ENCODE data around the gene STARD7. TPM values are rescaled to one million over a fixed set of nuclear protein-coding genes. Genes with fewer than 3 reads are reported as not detected.

The STARD7 gene
- total RNA-seq, 1 donor from 2014 or later = 80.2 TPM

GRCh38 chr2:96152304-96153161 is 56.1 kb downstream of the STARD7 start:
- no peak overlapping the region for H3K4me3 Mint-ChIP-seq (ENCODE audit: unreplicated experiment)

GRCh38 chr2:96151595-96152303 is 56.9 kb downstream of the STARD7 start:
- no peak overlapping the region for H3K4me3 Mint-ChIP-seq (ENCODE audit: unreplicated experiment)
- no peaks in the 10 kb centered on the region for H3K27me3 Mint-ChIP-seq (ENCODE audit: unreplicated experiment)
- TF ChIP-seq CTCF (IDR thresholded peaks at IDR 0.05) = no peak
- no peak overlapping the region for H3K27ac Mint-ChIP-seq (ENCODE audit: unreplicated experiment)
- no peaks in the 10 kb centered on the region for H3K4me1 Mint-ChIP-seq (ENCODE audit: unreplicated experiment)
- no peaks in the 10 kb centered on the region for H3K9me3 Mint-ChIP-seq (ENCODE audit: unreplicated experiment)
- H3K36me3 Mint-ChIP-seq (ENCODE audit: unreplicated experiment) = no peaks in the 10 kb centered on the region
- DNase-seq (ENCODE audit: extremely low spot score, unreplicated experiment) = no peak

More at GRCh38 chr2:96152304-96153161, 56.1 kb downstream of the STARD7 start:
- Mint-ChIP-seq H3K4me1 (ENCODE audit: unreplicated experiment) (no peaks in the 10 kb centered on the region), H3K27me3 (ENCODE audit: unreplicated experiment) (no peaks in the 10 kb centered on the region), H3K27ac (ENCODE audit: unreplicated experiment) (no peak overlapping the region), H3K36me3 (ENCODE audit: unreplicated experiment) (no peaks in the 10 kb centered on the region), H3K9me3 (ENCODE audit: unreplicated experiment) (no peaks in the 10 kb centered on the region)
- no peak for DNase-seq (ENCODE audit: extremely low spot score, unreplicated experiment)
- TF ChIP-seq CTCF (IDR thresholded peaks at IDR 0.05) = no peak

- no peak overlapping the region for H3K27ac Mint-ChIP-seq (ENCODE audit: unreplicated experiment)
Measured at GRCh38 chr2:96150791-96151594, 57.6 kb downstream of the STARD7 start.

GRCh38 chr2:96150007-96150640 is 58.5 kb downstream of the STARD7 start:
- H3K27me3 Mint-ChIP-seq (ENCODE audit: unreplicated experiment) = no peaks in the 10 kb centered on the region
- DNase-seq (ENCODE audit: extremely low spot score, unreplicated experiment) = no peak
- no peak for TF ChIP-seq CTCF (IDR thresholded peaks at IDR 0.05)
- no peaks in the 10 kb centered on the region for H3K4me1 Mint-ChIP-seq (ENCODE audit: unreplicated experiment)
- H3K27ac Mint-ChIP-seq (ENCODE audit: unreplicated experiment) = no peak overlapping the region
- no peak overlapping the region for H3K4me3 Mint-ChIP-seq (ENCODE audit: unreplicated experiment)
- H3K36me3 Mint-ChIP-seq (ENCODE audit: unreplicated experiment) = no peaks in the 10 kb centered on the region
- H3K9me3 Mint-ChIP-seq (ENCODE audit: unreplicated experiment) = no peaks in the 10 kb centered on the region

More at GRCh38 chr2:96150791-96151594, 57.6 kb downstream of the STARD7 start:
- TF ChIP-seq CTCF (IDR thresholded peaks at IDR 0.05) = no peak
- H3K9me3 Mint-ChIP-seq (ENCODE audit: unreplicated experiment) = no peaks in the 10 kb centered on the region
- H3K4me1 Mint-ChIP-seq (ENCODE audit: unreplicated experiment) = no peaks in the 10 kb centered on the region
- H3K4me3 Mint-ChIP-seq (ENCODE audit: unreplicated experiment) = no peak overlapping the region
- H3K36me3 Mint-ChIP-seq (ENCODE audit: unreplicated experiment) = no peaks in the 10 kb centered on the region
- H3K27me3 Mint-ChIP-seq (ENCODE audit: unreplicated experiment) = no peaks in the 10 kb centered on the region
- DNase-seq (ENCODE audit: extremely low spot score, unreplicated experiment) = no peak
